Measurements from ENCODE around the gene SPC25. TPM values are rescaled to one million over a fixed set of nuclear protein-coding genes. Genes with fewer than 3 reads are reported as not detected.
"Not testable (repeated sequence)": the region's sequence is repeated elsewhere in the genome, so short reads cannot be mapped to it uniquely, and the experiment has no call there.

The SPC25 gene
- 1 to 10 TPM; 1.2 to 4.1 TPM for total RNA-seq
- long read RNA-seq, partial matches to known transcripts, result 0 of 9 reads
- long read RNA-seq, other reads (novel, unspliced or antisense), result 6 of 9 reads

- DNase-seq (peak; percentile 88 to 89), ATAC-seq (peak; percentile 100)
- intact Hi-C loops (cut with DNase I, micrococcal nuclease), result no loop called here
Measured at GRCh38 chr2:168890006-168890782, at the start of gene SPC25. Gene SPC25, minus strand, starts transcription at chr2:168890430. Its CDS starts 911 bp downstream, at chr2:168889519.

- no peak for ATAC-seq
Measured at GRCh38 chr2:168939918-168940317, 49.7 kb upstream of the SPC25 start.

GRCh38 chr2:168939061-168939460 lies 48.8 kb upstream of the SPC25 start:
- DNase-seq, result no peak
- no peak for ATAC-seq
- intact Hi-C loops (cut with DNase I, micrococcal nuclease), result no loop called here

More at GRCh38 chr2:168939918-168940317, 49.7 kb upstream of the SPC25 start:
- DNase-seq, result no peak
- intact Hi-C loops (cut with DNase I, micrococcal nuclease), result no loop called here

- no peak for ATAC-seq
- no peak for DNase-seq
- intact Hi-C loops (cut with DNase I, micrococcal nuclease), result no loop called here
Measured at GRCh38 chr2:168935810-168936581, 45.8 kb upstream of the SPC25 start.

GRCh38 chr2:168934826-168935225 lies 44.6 kb upstream of the SPC25 start:
- intact Hi-C loops (cut with DNase I, micrococcal nuclease), result no loop called here
- ATAC-seq (no peak), DNase-seq (no peak)

- intact Hi-C loops (cut with DNase I, micrococcal nuclease); DNase-seq; ATAC-seq: not testable (repeated sequence)
Measured at GRCh38 chr2:168932174-168932573, 41.9 kb upstream of the SPC25 start.

- DNase-seq (no peak), ATAC-seq (no peak)
- intact Hi-C loops (cut with DNase I, micrococcal nuclease), result no loop called here
Measured at GRCh38 chr2:168930242-168930641, 40.0 kb upstream of the SPC25 start.

- intact Hi-C loops (cut with DNase I, micrococcal nuclease), result loop anchor here in 1 of 2 donors (10.0 kb wide), 1 partner anchor 154 kb away; no protein-coding TSS in a partner anchor
- ATAC-seq (no peak), DNase-seq (no peak)
Measured at GRCh38 chr2:168929031-168929430, 38.8 kb upstream of the SPC25 start.

GRCh38 chr2:168928113-168928831 lies 38.0 kb upstream of the SPC25 start:
- DNase-seq (no peak), ATAC-seq (peak; percentile 90)
- intact Hi-C loops (cut with DNase I, micrococcal nuclease), result loop anchor here in 1 of 2 donors (10.0 kb wide), 1 partner anchor 153 kb away; no protein-coding TSS in a partner anchor

GRCh38 chr2:168926621-168927386 lies 36.6 kb upstream of the SPC25 start:
- intact Hi-C loops (cut with DNase I, micrococcal nuclease), result loop anchor here in 1 of 2 donors (10.0 kb wide), 1 partner anchor 152 kb away; no protein-coding TSS in a partner anchor
- no peak for DNase-seq
- no peak for ATAC-seq

GRCh38 chr2:168920504-168921157 lies 30.4 kb upstream of the SPC25 start:
- DNase-seq (no peak), ATAC-seq (peak; percentile 50)
- intact Hi-C loops (cut with DNase I, micrococcal nuclease), result loop anchor here in 1 of 2 donors (5.0 to 10.0 kb wide), 2 partner anchors 146 to 573 kb away; no protein-coding TSS in a partner anchor

GRCh38 chr2:168916331-168916675 lies 26.1 kb upstream of the SPC25 start:
- intact Hi-C loops (cut with DNase I, micrococcal nuclease), result no loop called here
- ATAC-seq, result no peak

GRCh38 chr2:168915441-168916330 lies 25.5 kb upstream of the SPC25 start:
- intact Hi-C loops (cut with DNase I, micrococcal nuclease), result no loop called here
- DNase-seq (no peak), ATAC-seq (no peak)

More at GRCh38 chr2:168916331-168916675, 26.1 kb upstream of the SPC25 start:
- no peak for DNase-seq

GRCh38 chr2:168913495-168913894 lies 23.3 kb upstream of the SPC25 start:
- intact Hi-C loops (cut with DNase I, micrococcal nuclease), result no loop called here
- no peak for ATAC-seq
- no peak for DNase-seq

GRCh38 chr2:168912901-168913369 lies 22.7 kb upstream of the SPC25 start:
- intact Hi-C loops (cut with DNase I, micrococcal nuclease), result no loop called here
- DNase-seq (peak in 1 of 2 donors; percentile 21), ATAC-seq (peak; percentile 61)

- no peak for DNase-seq
- intact Hi-C loops (cut with DNase I, micrococcal nuclease), result no loop called here
- no peak for ATAC-seq
Measured at GRCh38 chr2:168912466-168912865, 22.2 kb upstream of the SPC25 start.

GRCh38 chr2:168910330-168910729 lies 20.1 kb upstream of the SPC25 start:
- no peak for DNase-seq
- no peak for ATAC-seq
- intact Hi-C loops (cut with DNase I, micrococcal nuclease), result no loop called here
